Suppressor macrophage treated with lipopolysaccharide for 1 hour (primary cell): ENCODE measurements around the gene FOSL2.
"Not testable (repeated sequence)": the region's sequence is repeated elsewhere in the genome, so short reads cannot be mapped to it uniquely, and the experiment has no call there.

Experiments
- DNase-seq, 3 donors: peaks; one replicate each; pipeline ENCODE4 v3.0.0-alpha.2; 2020 to 2022

FOSL2 gene

DNA sequence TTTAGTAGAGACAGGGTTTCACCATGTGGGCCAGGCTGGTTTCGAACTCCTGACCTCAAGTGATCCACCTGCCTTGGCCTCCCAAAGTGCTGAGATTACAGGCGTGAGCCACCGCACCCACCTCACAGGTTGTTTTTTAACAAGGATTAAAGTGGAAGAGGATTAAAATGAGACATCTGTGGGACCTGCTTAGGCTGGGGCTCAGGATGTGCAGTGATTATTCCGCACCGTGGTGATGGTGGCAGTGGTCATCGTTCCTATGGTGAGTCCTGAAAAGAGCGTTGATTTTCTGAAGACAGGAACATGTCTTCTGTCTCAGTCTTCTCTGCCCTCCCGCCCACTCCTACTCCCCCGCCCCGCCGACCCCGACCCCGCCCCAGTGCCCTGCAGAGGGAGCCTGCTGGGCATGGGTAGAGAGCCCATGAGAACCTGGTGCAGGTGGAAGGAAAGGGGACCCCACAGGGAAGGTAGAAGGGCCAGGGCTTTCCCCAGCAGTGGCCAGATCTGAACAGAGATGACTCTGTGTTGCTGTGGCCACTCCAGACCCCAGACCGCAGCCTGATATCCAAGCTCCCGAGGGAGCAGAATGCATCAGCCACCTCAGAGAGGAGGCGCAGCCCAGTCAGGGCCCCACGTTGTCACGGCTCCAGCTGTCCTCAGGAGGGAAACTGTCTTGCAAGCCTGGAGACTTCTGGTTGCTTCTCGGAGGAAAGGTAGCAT, 34.5 kb upstream of the FOSL2 start:
- DNase-seq, result no peak

DNA sequence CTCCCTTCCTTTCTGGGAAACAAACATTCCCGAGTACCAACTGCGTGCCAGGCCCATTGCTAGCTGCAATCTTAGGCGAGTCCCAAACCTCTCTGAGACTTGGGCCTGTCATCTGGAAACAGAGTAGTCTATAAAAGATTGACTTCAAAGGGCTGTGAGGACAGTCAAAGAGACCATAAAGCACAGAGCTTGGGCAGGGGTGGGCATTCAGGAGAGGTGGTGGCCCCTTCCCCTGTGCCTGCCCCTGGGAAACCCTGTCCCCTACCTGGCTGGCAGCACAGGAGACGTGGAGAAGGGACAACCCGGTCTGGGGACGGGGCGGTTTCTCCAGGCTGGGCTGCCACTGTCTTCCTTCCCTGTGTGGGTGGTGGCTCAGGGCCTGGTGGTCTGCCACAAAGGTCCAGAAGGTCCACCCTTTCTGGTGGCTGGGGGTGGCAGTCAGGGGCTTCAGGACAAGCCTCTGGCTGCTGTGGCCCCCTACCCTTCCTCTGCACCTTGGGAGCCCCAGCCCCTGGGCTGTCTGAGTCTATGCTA, 33.9 kb upstream of the FOSL2 start:
- DNase-seq, result no peak

DNA sequence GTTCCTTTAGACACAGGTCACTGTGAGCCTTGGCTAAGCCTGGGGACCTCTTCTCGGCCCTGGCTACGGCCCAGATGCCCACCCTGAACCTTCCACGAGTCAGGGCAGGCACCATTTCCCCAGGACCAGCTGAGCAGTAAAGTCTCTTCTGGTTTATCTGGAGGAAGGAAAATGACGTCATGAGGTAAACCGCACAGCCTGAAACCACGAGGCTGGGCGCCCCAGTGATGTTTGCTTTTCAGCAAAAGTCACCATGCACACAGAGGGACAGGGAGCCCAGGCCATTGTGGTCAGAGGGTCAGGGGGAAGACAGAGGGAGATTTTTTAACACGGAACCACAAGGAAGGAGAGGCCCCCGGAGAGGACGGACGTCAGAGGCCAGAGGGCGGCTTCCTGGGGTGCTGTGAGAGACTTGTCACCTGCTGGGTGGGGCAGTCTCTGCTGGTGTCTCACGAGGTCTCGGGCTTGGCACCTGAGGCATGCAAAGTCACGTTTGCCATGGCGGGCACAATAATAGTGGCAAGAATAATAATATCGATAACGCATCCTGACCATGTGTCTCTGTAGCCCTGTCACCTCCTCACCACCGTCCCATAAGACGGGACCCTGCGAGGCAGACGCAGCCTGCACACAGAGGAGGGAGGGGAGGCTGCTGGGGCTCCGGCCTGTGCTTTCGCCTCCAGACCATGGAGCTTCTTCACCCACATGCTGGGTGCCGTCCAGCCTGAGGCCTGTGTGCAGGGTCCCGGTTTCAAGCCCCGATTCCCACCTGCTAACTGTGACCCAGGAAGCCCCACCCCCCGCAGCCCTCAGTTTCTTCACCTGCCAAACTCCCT, 33.2 kb upstream of the FOSL2 start:
- peak; percentile 94 to 98 (median 96) for DNase-seq

DNA sequence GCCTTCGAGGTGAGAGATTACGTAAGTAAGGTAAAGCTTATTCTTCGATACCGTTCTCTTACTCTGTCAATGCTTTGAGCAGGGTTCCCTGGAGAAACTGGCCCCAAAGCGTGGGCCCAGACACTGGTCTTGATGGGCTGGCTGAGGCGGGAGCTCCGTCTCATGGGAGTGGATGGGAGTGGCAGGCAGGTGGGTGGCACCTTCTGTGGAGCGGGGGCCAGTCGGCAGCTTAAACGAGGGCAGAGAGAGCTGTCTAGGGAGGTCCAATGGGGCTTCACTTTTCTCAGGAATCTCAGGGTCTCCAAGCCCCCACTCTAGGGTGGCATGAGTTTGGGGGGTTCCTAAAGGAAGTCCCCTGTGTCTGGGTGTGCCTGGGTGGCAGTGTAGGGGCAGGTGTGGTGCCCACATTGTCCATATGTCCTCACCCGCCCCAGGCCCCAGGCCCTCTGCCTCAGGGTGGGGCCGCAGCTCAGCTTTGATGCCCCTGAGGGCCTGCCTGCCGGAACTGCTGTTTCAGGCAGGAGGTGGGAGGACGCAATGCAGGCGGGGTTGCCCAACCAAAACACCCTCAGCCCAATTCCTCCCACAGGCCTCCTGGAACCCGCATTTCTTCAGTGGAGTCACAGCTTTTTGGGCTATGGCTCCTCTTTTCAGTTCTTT, 32.5 kb upstream of the FOSL2 start:
- peak; percentile 53 to 60 (median 55) for DNase-seq

DNA sequence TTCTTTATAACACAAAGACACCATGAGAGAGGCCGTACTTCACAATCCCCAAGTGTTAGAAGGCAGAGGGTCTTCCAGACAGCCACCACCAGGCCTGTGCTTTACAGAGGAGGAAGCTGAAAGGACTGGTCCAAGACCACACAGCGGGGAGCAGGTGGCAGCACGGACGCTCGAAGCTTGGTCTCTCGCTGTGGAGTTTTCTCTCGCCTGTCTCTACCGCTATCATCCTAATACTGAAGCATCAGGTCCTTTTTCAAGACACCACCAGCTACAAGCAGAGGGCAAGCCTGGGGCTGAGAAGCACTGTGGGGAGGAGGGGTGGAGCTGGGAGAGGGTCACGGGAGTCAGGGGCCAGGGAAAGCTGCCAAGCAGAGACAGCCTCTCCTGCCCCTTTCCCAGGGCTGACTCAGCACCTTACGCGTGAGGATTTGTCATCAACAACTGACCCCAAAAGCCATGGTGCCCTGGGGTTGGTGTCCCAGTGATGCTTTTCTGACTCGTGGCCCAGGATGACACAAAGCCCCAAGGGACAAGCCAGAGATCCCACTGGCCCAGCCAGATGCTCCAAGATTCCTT, 31.9 kb upstream of the FOSL2 start:
- DNase-seq, result peak; percentile 89 to 96 (median 92)

DNA sequence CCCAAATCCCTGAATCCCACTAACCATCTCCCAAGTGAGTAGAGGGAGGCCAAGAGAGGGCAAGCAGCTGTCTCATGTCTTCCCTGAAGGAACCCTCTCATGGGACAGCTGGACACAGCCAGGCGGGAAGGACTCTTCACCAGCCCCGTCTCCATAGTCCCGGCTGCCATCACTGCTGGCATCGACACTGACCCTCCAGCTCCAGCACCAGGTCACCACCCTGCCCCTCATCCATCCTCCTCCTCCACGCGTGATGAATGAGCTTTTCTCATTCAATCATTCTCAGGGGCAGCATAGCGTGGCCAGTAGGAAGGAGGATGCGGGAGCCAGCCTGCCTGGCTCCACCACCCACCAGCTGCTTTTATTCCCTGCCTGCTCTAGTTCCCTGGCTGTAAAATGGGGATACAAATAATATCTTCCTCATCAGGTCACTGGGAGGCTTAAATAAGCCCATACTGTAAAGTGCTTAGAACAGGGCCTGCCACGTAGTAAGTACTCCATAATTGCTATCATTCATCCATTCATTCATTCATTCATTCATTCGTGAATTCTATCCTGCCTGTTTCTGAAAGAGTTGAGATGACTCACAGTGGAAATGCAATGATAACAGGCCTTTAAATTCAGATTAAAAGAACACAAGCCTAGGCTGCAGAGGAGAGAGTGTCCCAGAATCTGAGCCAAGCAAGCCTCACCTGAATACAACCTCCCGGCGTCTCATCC, 30.5 kb upstream of the FOSL2 start:
- no peak for DNase-seq

DNA sequence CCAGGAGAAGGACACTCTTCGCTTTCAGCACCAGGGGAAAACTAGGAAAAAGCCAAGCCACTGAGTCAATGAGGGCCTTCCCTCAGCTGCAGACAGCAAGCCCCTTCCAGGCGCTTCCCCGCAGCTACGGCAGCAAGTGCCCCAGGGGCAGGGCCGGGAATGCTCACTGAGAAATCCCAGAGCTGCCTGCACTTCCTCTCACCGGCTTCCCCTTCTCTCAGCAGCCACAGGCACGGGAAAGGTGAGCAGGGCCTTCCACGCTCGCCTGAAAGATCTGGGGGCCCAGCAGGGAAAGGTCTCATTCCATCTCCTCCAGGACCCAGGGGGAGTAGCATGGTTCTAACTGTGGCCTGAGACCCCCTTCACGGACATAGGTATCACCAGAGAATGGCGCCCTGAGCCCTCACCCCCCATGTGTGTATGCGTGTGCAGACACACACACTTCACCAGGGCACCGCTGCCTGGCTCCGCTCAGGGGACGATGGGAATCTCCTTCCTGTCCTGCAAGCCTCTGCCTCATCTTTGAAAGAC, 29.6 kb upstream of the FOSL2 start:
- DNase-seq, result peak in 1 of 3 donors; percentile 42

DNA sequence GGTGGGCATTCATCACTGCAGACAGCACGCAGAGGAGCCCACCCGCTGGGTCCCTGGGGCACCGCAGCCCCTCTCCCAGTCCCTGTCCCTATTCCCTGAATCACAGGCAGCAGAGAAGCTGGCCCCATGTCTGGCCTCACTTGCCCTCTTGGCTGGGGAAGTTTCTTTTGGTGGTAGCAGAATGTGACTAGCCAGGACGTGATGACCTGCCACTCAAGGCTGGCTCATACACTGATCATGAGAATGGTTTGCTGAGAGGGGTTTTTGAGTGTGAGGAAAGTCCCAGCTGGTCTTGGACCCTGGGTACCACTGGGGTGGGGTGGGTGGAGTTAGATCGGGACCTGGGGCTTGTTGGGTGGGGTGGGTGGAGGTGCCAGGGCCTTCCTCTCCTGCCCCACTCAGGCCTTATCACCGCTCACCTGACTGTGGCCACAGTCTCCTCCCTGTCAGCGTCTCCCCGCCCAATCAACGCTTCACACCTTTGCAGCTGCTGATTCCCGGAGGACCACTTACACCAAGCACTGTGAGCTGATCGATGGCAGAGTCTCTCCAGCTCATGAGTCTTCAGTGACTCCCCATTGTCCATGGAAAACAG, 28.9 kb upstream of the FOSL2 start:
- peak; percentile 79 to 87 (median 81) for DNase-seq

DNA sequence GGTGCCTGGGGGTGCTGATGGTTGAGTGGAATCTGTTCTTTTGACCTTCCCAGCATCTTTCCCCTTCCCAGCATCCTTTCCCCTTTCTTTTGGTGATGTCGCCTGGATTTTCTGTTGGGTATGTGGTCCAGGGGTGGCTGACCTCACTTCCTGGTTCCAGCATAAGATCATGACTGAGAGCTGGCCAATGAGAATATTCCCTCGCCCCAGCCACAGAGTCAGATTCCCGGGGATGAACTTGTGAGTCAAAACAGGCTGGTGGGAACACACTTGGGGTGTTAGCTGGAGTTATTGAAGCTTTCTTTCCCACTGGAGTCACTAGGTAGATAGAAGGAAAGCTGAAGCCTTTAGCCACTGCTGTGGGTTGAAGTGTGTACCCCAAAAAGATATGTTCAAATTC, 28.0 kb upstream of the FOSL2 start:
- peak; percentile 76 to 84 (median 83) for DNase-seq

DNA sequence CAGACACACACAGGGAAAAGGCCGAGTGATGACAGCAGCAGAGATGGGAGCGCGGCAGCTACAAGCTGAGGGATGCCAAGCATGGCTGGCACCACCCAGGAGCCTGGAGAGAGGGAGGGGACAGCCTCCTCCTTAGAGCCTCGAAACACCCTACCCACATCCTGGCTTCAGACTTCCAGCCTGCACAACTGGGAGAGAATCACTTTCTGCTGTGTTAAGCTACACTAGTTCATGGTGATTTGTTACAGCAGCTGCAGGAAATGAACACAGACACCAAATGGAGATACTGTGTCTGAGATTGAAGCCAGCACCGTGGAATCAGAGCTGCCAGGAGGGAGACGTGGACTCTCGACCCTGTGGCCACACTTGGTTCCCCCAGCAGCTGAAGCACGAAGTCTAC, 27.5 kb upstream of the FOSL2 start:
- DNase-seq, result no peak

DNA sequence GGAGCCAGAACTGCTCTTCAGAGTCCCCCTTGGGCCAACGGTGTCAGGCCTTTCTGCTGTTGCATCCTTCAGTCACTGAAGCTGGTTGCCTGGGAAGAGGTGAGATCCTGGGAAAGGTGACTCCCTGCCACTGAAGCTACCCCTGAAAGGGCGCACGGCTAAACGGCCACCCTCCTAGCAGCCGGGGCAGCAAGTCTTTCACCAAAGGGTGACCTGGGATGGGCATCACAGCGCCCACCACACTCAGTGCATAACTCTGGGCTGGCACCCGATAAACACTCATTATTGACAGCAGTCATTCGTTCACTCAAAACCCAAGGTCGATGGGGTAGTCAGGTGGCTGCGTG, 26.5 kb upstream of the FOSL2 start:
- no peak for DNase-seq

DNA sequence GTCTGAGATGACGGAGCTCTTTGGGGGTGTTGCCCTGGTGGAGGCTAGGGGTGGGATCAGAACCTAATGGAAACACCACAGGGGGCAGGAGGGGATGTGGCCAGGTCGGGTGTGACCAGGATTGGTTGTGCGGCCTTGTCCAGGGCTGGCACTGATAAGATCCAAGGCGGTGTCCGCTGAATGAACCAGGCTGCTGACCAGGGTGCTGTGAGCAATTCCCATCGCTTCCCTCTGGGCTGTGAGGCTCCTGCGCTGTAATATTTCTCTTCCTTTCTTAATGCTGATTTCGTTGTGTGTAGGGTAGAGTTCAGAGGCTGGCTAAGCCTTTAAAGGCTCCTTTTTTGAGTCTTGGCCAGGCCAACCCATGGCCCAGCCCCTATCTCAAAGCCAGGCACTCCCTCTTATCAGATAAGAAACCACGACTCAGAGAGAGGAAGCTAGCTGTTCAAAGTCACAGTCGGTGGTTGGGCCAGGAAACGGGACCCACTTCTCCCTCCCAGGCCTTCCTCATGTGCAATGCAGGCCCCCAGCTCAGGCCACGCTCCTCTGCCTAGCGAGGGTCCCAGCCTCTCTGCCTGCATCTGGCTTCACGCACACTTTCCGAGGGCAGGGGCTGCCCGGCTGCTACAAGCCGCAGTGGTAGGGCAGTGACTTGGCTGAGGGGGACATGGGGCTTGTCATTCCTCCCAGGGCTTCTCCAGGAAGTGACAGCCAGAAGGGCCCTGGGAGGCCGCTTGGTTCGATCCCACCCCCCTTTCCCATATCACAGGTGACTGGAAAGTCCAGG, 26.0 kb upstream of the FOSL2 start:
- peak; percentile 49 to 58 (median 49) for DNase-seq

DNA sequence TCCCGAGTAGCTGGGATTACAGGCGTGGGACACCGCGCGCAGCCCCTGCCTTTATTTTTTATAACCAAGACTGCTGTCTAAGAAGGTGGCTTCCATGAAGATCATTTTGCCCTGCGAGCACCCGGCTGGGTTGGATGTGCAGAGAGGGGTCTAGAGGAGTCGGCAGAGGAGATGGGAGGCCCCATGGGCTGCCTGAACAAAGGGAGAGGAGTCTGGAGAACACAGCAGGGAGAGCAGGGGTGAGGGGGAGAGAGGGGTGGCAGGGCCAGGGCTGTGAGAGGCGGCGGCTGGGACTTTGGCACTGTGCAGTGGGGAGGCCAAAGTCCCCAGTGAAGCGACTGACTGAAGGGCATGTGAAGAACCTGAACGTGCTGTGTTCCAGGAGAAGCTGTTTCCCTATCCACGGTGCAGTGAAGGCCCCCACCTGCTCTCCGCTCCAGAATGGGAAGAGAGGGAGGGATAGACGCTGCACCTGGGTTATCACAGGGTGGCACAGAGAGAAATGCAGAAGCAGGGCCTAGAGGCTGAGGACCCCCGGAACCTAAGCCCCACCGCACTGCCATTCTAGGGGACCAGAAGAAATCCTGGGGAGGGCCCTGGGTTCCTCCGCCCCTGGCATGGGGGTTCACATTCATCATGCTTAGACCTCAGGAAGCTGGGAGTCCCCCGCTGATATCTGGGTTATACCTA, 24.8 kb upstream of the FOSL2 start:
- no peak for DNase-seq

DNA sequence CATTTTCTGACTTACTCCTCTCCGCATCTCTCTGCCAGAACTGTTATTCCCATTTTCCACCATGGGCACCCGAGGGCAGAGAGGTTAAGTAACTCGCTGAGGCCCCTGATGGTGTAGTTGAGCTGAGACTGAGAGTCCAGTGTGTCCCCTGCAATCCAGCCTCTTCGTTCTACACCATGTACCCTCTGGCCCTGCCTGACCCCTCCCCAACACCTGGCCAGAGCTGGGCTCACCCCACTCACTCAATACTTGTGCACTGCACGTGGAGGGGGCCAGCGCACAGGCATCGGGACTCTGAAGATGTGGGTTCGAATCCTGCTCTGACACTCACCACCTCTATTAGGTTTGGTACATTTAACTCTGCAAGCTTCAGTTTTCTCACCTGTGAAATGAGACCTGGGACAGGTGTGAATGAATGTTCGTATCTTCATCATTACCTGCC, 24.3 kb upstream of the FOSL2 start:
- no peak for DNase-seq

DNA sequence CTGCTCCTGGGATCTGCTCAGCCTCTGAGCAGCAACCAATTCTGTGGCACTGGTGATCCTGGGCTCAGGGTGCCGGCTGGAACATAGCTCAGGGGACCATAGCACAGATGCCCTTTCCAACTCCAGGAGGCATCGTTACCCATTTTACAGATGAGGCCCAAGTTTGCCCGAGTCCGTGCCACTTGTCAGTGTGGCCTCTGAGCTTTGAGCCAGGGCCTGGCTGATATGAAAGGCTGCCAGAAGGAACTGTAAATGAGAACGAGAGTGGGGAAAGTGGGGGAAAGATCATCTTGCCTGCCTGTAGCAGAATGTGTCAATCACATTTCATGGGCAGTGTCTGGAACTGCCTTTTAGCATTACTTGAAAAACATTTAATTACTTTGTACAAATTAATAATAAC, 23.3 kb upstream of the FOSL2 start:
- no peak for DNase-seq

DNA sequence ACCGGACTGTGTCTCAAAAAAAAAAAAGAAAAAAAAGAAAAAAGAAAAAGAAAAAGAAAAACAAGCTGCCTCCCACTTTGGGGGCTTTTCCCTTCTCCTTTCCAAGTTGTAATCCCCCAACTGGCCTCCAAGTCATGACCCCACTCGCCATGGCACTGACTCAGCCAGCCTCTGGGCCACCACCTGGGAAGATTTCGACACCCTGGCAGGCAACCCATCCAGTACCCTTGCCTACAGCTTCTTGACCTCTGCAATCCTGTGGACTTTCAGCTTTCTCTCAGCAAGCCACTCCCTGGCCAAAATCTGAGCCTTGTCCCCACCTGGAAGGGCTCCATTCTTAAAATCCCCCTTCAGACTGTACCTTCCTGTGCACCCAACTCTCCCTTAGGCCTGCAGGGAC, 22.3 kb upstream of the FOSL2 start:
- no peak for DNase-seq

DNA sequence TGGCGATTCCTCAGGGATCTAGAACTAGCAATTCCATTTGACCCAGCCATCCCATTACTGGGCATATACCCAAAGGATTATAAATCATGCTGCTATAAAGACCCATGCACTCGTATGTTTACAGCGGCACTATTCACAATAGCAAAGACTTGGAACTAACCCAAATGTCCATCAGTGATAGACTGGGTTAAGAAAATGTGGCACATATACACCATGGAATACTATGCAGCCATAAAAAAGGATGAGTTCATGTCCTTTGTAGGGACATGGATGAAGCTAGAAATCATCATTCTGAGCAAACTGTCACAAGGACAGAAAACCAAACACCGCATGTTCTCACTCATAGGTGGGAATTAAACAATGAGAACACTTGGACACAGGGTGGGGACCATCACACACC, 20.9 kb upstream of the FOSL2 start:
- not testable (repeated sequence) for DNase-seq

DNA sequence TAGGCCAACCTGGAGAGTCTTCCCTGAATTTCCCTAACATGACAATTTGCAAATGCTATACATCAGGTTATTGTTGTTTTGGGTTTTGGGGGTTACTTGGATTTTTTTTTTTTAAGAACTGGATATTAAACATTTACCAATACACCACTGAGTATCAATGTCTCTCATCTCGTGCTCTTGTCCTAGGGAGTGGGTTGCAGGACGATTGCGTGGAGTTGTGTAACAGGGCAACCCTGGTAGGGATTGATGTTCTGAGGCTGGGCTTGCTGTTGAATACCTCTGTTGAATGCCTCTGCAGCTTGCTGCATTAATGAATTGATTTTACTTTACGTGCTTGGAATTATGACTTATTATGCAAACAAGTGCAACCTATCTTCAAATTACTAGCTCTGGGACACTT, 18.8 kb upstream of the FOSL2 start:
- no peak for DNase-seq

DNA sequence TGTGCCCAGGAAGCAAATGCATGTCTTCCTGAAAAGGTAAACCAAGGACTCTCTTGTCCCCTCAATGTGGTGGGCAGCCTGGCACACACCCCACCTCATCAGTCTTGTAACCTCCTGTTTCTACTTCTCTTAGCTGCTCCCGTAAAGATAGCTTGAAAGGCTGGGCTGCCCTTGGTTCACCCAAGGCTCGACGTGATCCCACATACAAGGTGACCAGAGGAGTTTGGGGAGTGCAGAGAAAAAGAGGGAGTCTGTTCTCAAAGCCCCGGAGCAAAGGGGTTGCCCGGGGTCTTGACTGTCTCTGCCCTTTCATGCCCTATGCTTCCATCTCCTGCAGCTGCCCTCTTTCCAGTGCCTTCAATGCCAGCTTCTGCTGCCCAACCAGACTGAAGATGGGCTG, 18.3 kb upstream of the FOSL2 start:
- DNase-seq, result no peak

DNA sequence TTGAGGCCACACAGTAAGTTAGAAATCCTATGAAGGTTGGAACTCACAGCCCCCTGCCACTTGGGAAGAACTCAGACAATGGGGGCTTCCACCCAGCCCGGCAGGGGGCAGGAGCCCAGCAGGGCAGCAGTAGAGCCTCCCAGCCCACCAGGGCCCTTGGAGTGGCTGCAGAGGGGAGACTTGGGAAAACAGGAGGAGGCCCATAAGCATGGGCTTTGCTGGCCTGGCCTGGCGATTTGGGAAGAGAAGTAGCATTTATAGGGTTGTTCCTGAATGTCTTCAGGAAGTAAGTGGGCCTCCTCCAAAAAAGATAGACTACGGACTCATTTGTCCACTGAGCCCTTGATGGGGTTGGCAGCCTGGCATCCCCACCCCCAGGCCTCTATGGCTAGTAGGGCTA, 17.4 kb upstream of the FOSL2 start:
- DNase-seq, result no peak
